ENCODE results near the gene CGNL1.

CGNL1 gene

GRCh38 chr15:57571725-57572124 lies 195.4 kb downstream of the CGNL1 start:
- DNase-seq (ENCODE audit: low read depth): no peak

- no peak for DNase-seq (ENCODE audit: low read depth)
Observed at GRCh38 chr15:57572468-57572867, 196.2 kb downstream of the CGNL1 start.

GRCh38 chr15:57573151-57573550 lies 196.8 kb downstream of the CGNL1 start:
- DNase-seq (ENCODE audit: low read depth): no peak

GRCh38 chr15:57575363-57575762 lies 199.1 kb downstream of the CGNL1 start:
- DNase-seq (ENCODE audit: low read depth): no peak

GRCh38 chr15:57578288-57578900 lies 202.1 kb downstream of the CGNL1 start:
- no peak for DNase-seq (ENCODE audit: low read depth)

- DNase-seq (ENCODE audit: low read depth): no peak
Observed at GRCh38 chr15:57580428-57580827, 204.1 kb downstream of the CGNL1 start.

GRCh38 chr15:57580866-57581265 lies 204.6 kb downstream of the CGNL1 start:
- no peak for DNase-seq (ENCODE audit: low read depth)

GRCh38 chr15:57582090-57582489 lies 205.8 kb downstream of the CGNL1 start:
- DNase-seq (ENCODE audit: low read depth): no peak

GRCh38 chr15:57583282-57583681 lies 207.0 kb downstream of the CGNL1 start:
- DNase-seq (ENCODE audit: low read depth): no peak

- DNase-seq (ENCODE audit: low read depth): no peak
Observed at GRCh38 chr15:57583720-57584119, 207.4 kb downstream of the CGNL1 start.

GRCh38 chr15:57586661-57587424 lies 210.5 kb downstream of the CGNL1 start:
- DNase-seq (ENCODE audit: low read depth): no peak

- no peak for DNase-seq (ENCODE audit: low read depth)
Observed at GRCh38 chr15:57589281-57589680, 213.0 kb downstream of the CGNL1 start.

- no peak for DNase-seq (ENCODE audit: low read depth)
Observed at GRCh38 chr15:57589754-57590153, 213.4 kb downstream of the CGNL1 start.

GRCh38 chr15:57591237-57591821 lies 215.0 kb downstream of the CGNL1 start:
- DNase-seq (ENCODE audit: low read depth): no peak

- DNase-seq (ENCODE audit: low read depth): no peak
Observed at GRCh38 chr15:57591822-57592367, 215.6 kb downstream of the CGNL1 start, which contains the start of gene MYZAP. Gene MYZAP, plus strand, starts transcription at chr15:57591904. Its CDS starts 131 bp downstream, at chr15:57592035.

- DNase-seq (ENCODE audit: low read depth): no peak
Observed at GRCh38 chr15:57592426-57592825, 216.1 kb downstream of the CGNL1 start.

GRCh38 chr15:57592836-57593420 lies 216.6 kb downstream of the CGNL1 start:
- no peak for DNase-seq (ENCODE audit: low read depth)

GRCh38 chr15:57594479-57594878 lies 218.2 kb downstream of the CGNL1 start:
- DNase-seq (ENCODE audit: low read depth): no peak

- no peak for DNase-seq (ENCODE audit: low read depth)
Observed at GRCh38 chr15:57595011-57595866, 218.9 kb downstream of the CGNL1 start.

GRCh38 chr15:57596301-57596855 lies 220.1 kb downstream of the CGNL1 start:
- DNase-seq (ENCODE audit: low read depth): no peak

- no peak for DNase-seq (ENCODE audit: low read depth)
Observed at GRCh38 chr15:57596978-57597377, 220.7 kb downstream of the CGNL1 start.
